NCI-H146 (cell line): Measurements from ENCODE around the gene SPTBN1.

Source experiments
- DNase-seq: peaks from one replicate; lab custom pipeline; 2025; lab: John Stamatoyannopoulos, UW

Gene SPTBN1

GRCh38 chr2:54556621-54557121 lies 100.5 kb downstream of the SPTBN1 start:
- DNase-seq: no peak

GRCh38 chr2:54557211-54557600 lies 101.1 kb downstream of the SPTBN1 start:
- no peak for DNase-seq

- DNase-seq: peak; percentile 61
Observed at GRCh38 chr2:54557601-54558187, 101.6 kb downstream of the SPTBN1 start.

- peak; percentile 84 for DNase-seq
Observed at GRCh38 chr2:54558188-54559005, 102.3 kb downstream of the SPTBN1 start.

GRCh38 chr2:54559006-54559445 lies 102.9 kb downstream of the SPTBN1 start:
- DNase-seq: peak; percentile 24

GRCh38 chr2:54559593-54560145 lies 103.5 kb downstream of the SPTBN1 start:
- peak; percentile 35 for DNase-seq

- no peak for DNase-seq
Observed at GRCh38 chr2:54560146-54560881, 104.2 kb downstream of the SPTBN1 start.

GRCh38 chr2:54561010-54561409 lies 104.9 kb downstream of the SPTBN1 start:
- no peak for DNase-seq

GRCh38 chr2:54564439-54564838 lies 108.3 kb downstream of the SPTBN1 start:
- no peak for DNase-seq

GRCh38 chr2:54565551-54565950 lies 109.4 kb downstream of the SPTBN1 start:
- DNase-seq: no peak

- DNase-seq: no peak
Observed at GRCh38 chr2:54566896-54567295, 110.8 kb downstream of the SPTBN1 start.

- no peak for DNase-seq
Observed at GRCh38 chr2:54568876-54569321, 112.8 kb downstream of the SPTBN1 start.

- no peak for DNase-seq
Observed at GRCh38 chr2:54569745-54570301, 113.7 kb downstream of the SPTBN1 start.

- DNase-seq: no peak
Observed at GRCh38 chr2:54570321-54570855, 114.3 kb downstream of the SPTBN1 start.

- DNase-seq: peak; percentile 50
Observed at GRCh38 chr2:54570925-54571694, 115.0 kb downstream of the SPTBN1 start.

- peak; percentile 72 for DNase-seq
Observed at GRCh38 chr2:54572262-54572635, 116.1 kb downstream of the SPTBN1 start.

- DNase-seq: peak; percentile 37
Observed at GRCh38 chr2:54572636-54573536, 116.8 kb downstream of the SPTBN1 start.

- peak; percentile 71 for DNase-seq
Observed at GRCh38 chr2:54573537-54573919, 117.4 kb downstream of the SPTBN1 start.

- DNase-seq: peak; percentile 92
Observed at GRCh38 chr2:54574107-54574859, 118.2 kb downstream of the SPTBN1 start.
